ENCODE results near the gene PCNX1.
"Not testable (repeated sequence)": the region's sequence is repeated elsewhere in the genome, so short reads cannot be mapped to it uniquely, and the experiment has no call there.

The PCNX1 gene

GRCh38 chr14:70917633-70918032, 10.4 kb downstream of the PCNX1 start:
- DNase-seq, result no peak

GRCh38 chr14:70919774-70920173, 12.5 kb downstream of the PCNX1 start:
- no peak for DNase-seq

GRCh38 chr14:70920608-70921007, 13.3 kb downstream of the PCNX1 start:
- DNase-seq, result no peak

GRCh38 chr14:70921669-70922068, 14.4 kb downstream of the PCNX1 start:
- DNase-seq, result no peak

- no peak for DNase-seq
Observed at GRCh38 chr14:70924521-70924920, 17.3 kb downstream of the PCNX1 start.

GRCh38 chr14:70926235-70926830, 19.1 kb downstream of the PCNX1 start:
- no peak for DNase-seq

GRCh38 chr14:70931008-70931407, 23.7 kb downstream of the PCNX1 start:
- no peak for DNase-seq

- no peak for DNase-seq
Observed at GRCh38 chr14:70934084-70934483, 26.8 kb downstream of the PCNX1 start.

GRCh38 chr14:70934502-70935134, 27.4 kb downstream of the PCNX1 start:
- DNase-seq, result no peak

- no peak for DNase-seq
Observed at GRCh38 chr14:70935135-70935534, 27.9 kb downstream of the PCNX1 start.

- DNase-seq, result not testable (repeated sequence)
Observed at GRCh38 chr14:70939693-70940092, 32.4 kb downstream of the PCNX1 start.

- DNase-seq, result not testable (repeated sequence)
Observed at GRCh38 chr14:70941637-70942341, 34.5 kb downstream of the PCNX1 start.

- no peak for DNase-seq
Observed at GRCh38 chr14:70942342-70942706, 35.1 kb downstream of the PCNX1 start.

- not testable (repeated sequence) for DNase-seq
Observed at GRCh38 chr14:70942721-70943120, 35.5 kb downstream of the PCNX1 start.

GRCh38 chr14:70943838-70944237, 36.6 kb downstream of the PCNX1 start:
- no peak for DNase-seq

GRCh38 chr14:70947739-70948138, 40.5 kb downstream of the PCNX1 start:
- no peak for DNase-seq

- no peak for DNase-seq
Observed at GRCh38 chr14:70952485-70952884, 45.2 kb downstream of the PCNX1 start.

GRCh38 chr14:70954068-70954467, 46.8 kb downstream of the PCNX1 start:
- no peak for DNase-seq

GRCh38 chr14:70955543-70956480, 48.6 kb downstream of the PCNX1 start:
- DNase-seq, result peak; percentile 22

GRCh38 chr14:70956511-70956910, 49.3 kb downstream of the PCNX1 start:
- no peak for DNase-seq

- DNase-seq, result no peak
Observed at GRCh38 chr14:70957710-70958109, 50.5 kb downstream of the PCNX1 start.

GRCh38 chr14:70962935-70963334, 55.7 kb downstream of the PCNX1 start:
- DNase-seq, result no peak

- no peak for DNase-seq
Observed at GRCh38 chr14:70964492-70964891, 57.2 kb downstream of the PCNX1 start.
